ENCODE measurements around the gene CRABP1. TPM values are rescaled to one million over a fixed set of nuclear protein-coding genes. Genes with fewer than 3 reads are reported as not detected.
"Not testable (repeated sequence)": the region's sequence is repeated elsewhere in the genome, so short reads cannot be mapped to it uniquely, and the experiment has no call there.

Gene CRABP1
- total RNA-seq, 1 donor from 2014 or later = not detected

- intact Hi-C loops (cut with DNase I) = no loop called here
- DNase-seq = no peak
- no peak for ATAC-seq (ENCODE audit: poor library complexity)
These were observed 23.2 kb downstream of the CRABP1 start for GRCh38 chr15:78363381-78363734.

- intact Hi-C loops (cut with DNase I) = no loop called here
- DNase-seq (no peak), ATAC-seq (ENCODE audit: poor library complexity) (no peak)
These were observed 24.1 kb downstream of the CRABP1 start for GRCh38 chr15:78364233-78364632.

- ATAC-seq (ENCODE audit: poor library complexity) (peak; percentile 49), DNase-seq (peak; percentile 61)
- intact Hi-C loops (cut with DNase I) = no loop called here
These were observed 25.8 kb downstream of the CRABP1 start for GRCh38 chr15:78365917-78366316.

GRCh38 chr15:78366342-78366741 lies 26.2 kb downstream of the CRABP1 start:
- ATAC-seq (ENCODE audit: poor library complexity) = no peak
- no peak for DNase-seq
- intact Hi-C loops (cut with DNase I) = no loop called here

GRCh38 chr15:78368651-78369050 lies 28.5 kb downstream of the CRABP1 start:
- intact Hi-C loops (cut with DNase I) = no loop called here
- ATAC-seq (ENCODE audit: poor library complexity) (no peak), DNase-seq (no peak)

GRCh38 chr15:78369161-78369560 lies 29.0 kb downstream of the CRABP1 start:
- ATAC-seq (ENCODE audit: poor library complexity) = peak; percentile 94
- intact Hi-C loops (cut with DNase I) = no loop called here

GRCh38 chr15:78370013-78370412 lies 29.9 kb downstream of the CRABP1 start:
- intact Hi-C loops (cut with DNase I) = no loop called here
- no peak for ATAC-seq (ENCODE audit: poor library complexity)

More at GRCh38 chr15:78369161-78369560, 29.0 kb downstream of the CRABP1 start:
- DNase-seq = peak; percentile 58

GRCh38 chr15:78372880-78373279 lies 32.7 kb downstream of the CRABP1 start:
- intact Hi-C loops (cut with DNase I) = no loop called here

More at GRCh38 chr15:78370013-78370412, 29.9 kb downstream of the CRABP1 start:
- no peak for DNase-seq

GRCh38 chr15:78374436-78375393 lies 34.6 kb downstream of the CRABP1 start:
- peak; percentile 27 for ATAC-seq (ENCODE audit: poor library complexity)

More at GRCh38 chr15:78372880-78373279, 32.7 kb downstream of the CRABP1 start:
- ATAC-seq (ENCODE audit: poor library complexity) (no peak), DNase-seq (no peak)

GRCh38 chr15:78380143-78380542 lies 40.0 kb downstream of the CRABP1 start:
- ATAC-seq (ENCODE audit: poor library complexity); DNase-seq; intact Hi-C loops (cut with DNase I): not testable (repeated sequence)

More at GRCh38 chr15:78374436-78375393, 34.6 kb downstream of the CRABP1 start:
- intact Hi-C loops (cut with DNase I) = no loop called here
- no peak for DNase-seq

- ATAC-seq (ENCODE audit: poor library complexity) (no peak), DNase-seq (no peak)
- intact Hi-C loops (cut with DNase I) = no loop called here
These were observed 42.1 kb downstream of the CRABP1 start for GRCh38 chr15:78382114-78382880.

GRCh38 chr15:78384651-78385050 lies 44.5 kb downstream of the CRABP1 start:
- DNase-seq (no peak), ATAC-seq (ENCODE audit: poor library complexity) (no peak)
- intact Hi-C loops (cut with DNase I) = no loop called here

GRCh38 chr15:78387246-78388037 lies 47.3 kb downstream of the CRABP1 start:
- DNase-seq (no peak), ATAC-seq (ENCODE audit: poor library complexity) (no peak)
- intact Hi-C loops (cut with DNase I) = no loop called here

- ATAC-seq (ENCODE audit: poor library complexity) (no peak), DNase-seq (no peak)
- intact Hi-C loops (cut with DNase I) = no loop called here
These were observed 48.7 kb downstream of the CRABP1 start for GRCh38 chr15:78388865-78389264.

GRCh38 chr15:78389322-78389721 lies 49.2 kb downstream of the CRABP1 start:
- DNase-seq (no peak), ATAC-seq (ENCODE audit: poor library complexity) (no peak)
- intact Hi-C loops (cut with DNase I) = no loop called here

- DNase-seq = no peak
- intact Hi-C loops (cut with DNase I) = no loop called here
- ATAC-seq (ENCODE audit: poor library complexity) = no peak
These were observed 49.6 kb downstream of the CRABP1 start for GRCh38 chr15:78389738-78390137.

GRCh38 chr15:78390242-78390641 lies 50.1 kb downstream of the CRABP1 start:
- DNase-seq (no peak), ATAC-seq (ENCODE audit: poor library complexity) (no peak)
- intact Hi-C loops (cut with DNase I) = no loop called here

- DNase-seq (no peak), ATAC-seq (ENCODE audit: poor library complexity) (no peak)
- intact Hi-C loops (cut with DNase I) = no loop called here
These were observed 50.7 kb downstream of the CRABP1 start for GRCh38 chr15:78390826-78391225.

- ATAC-seq (ENCODE audit: poor library complexity) (no peak), DNase-seq (no peak)
- intact Hi-C loops (cut with DNase I) = no loop called here
These were observed 51.6 kb downstream of the CRABP1 start for GRCh38 chr15:78391781-78392180.

All from Right ventricle myocardium superior (tissue), 1 donor.